HL-60 (cell line): Measurements from ENCODE around the gene ERCC2.

Experiments used
- CTCF ChIP-seq: IDR thresholded peaks from one replicate; pipeline ENCODE4 v1.5.1; 2011; ENCODE audit warnings: low read length, control low read depth, inconsistent platforms; ENCODE audit not compliant: insufficient read depth
- GABPA ChIP-seq: IDR thresholded peaks from 2 replicates; pipeline ENCODE4 v1.6.1; 2012; ENCODE audit warnings: low read depth
- POLR2AphosphoS5 ChIP-seq: IDR thresholded peaks from 2 replicates; pipeline ENCODE4 v1.6.1; 2012; ENCODE audit warnings: low read depth
- REST ChIP-seq: IDR thresholded peaks from 2 replicates; pipeline ENCODE4 v1.6.1; 2012; ENCODE audit warnings: low read depth; ENCODE audit not compliant: insufficient replicate concordance

GRCh38 chr19:45400192-45400591 is 29.8 kb upstream of the ERCC2 start:
- TF ChIP-seq REST, result no peak
- TF ChIP-seq CTCF, result no peak
- TF ChIP-seq POLR2AphosphoS5, result no peak
- TF ChIP-seq GABPA, result no peak
